HG03439 (cell line): ENCODE results near the gene ITGA4.

Source experiments
- ATAC-seq: cut with Tn5 transposase; IDR thresholded peaks from one replicate; pipeline ENCODE4 v1.9.1; 2021; ENCODE audit warnings: mild to moderate bottlenecking, moderate library complexity; ENCODE audit not compliant: unreplicated experiment

The ITGA4 gene

GRCh38 chr2:181457741-181458425 lies 697 bp downstream of the ITGA4 start:
- peak; percentile 27 for ATAC-seq

- no peak for ATAC-seq
These were observed 1.7 kb downstream of the ITGA4 start for GRCh38 chr2:181458871-181459270.

- no peak for ATAC-seq
These were observed 2.4 kb downstream of the ITGA4 start for GRCh38 chr2:181459621-181460021.

- ATAC-seq = peak; percentile 23
These were observed 4.1 kb downstream of the ITGA4 start for GRCh38 chr2:181461056-181461997.

GRCh38 chr2:181462033-181462432 lies 4.8 kb downstream of the ITGA4 start:
- no peak for ATAC-seq

- ATAC-seq = no peak
These were observed 6.4 kb downstream of the ITGA4 start for GRCh38 chr2:181463588-181463987.

GRCh38 chr2:181464966-181465365 lies 7.8 kb downstream of the ITGA4 start:
- no peak for ATAC-seq

- ATAC-seq = no peak
These were observed 8.6 kb downstream of the ITGA4 start for GRCh38 chr2:181465676-181466375.

GRCh38 chr2:181466661-181467576 lies 9.7 kb downstream of the ITGA4 start:
- no peak for ATAC-seq

- ATAC-seq = no peak
These were observed 11.0 kb downstream of the ITGA4 start for GRCh38 chr2:181467966-181468707.

- ATAC-seq = no peak
These were observed 11.6 kb downstream of the ITGA4 start for GRCh38 chr2:181468811-181469210.

- ATAC-seq = no peak
These were observed 14.0 kb downstream of the ITGA4 start for GRCh38 chr2:181471226-181471625.

GRCh38 chr2:181471783-181472182 lies 14.6 kb downstream of the ITGA4 start:
- no peak for ATAC-seq

GRCh38 chr2:181472990-181473389 lies 15.8 kb downstream of the ITGA4 start:
- ATAC-seq = no peak

GRCh38 chr2:181474222-181474881 lies 17.2 kb downstream of the ITGA4 start:
- ATAC-seq = no peak

- no peak for ATAC-seq
These were observed 26.0 kb downstream of the ITGA4 start for GRCh38 chr2:181483211-181483610.

GRCh38 chr2:181483876-181484275 lies 26.7 kb downstream of the ITGA4 start:
- ATAC-seq = no peak

GRCh38 chr2:181484851-181485637 lies 27.9 kb downstream of the ITGA4 start:
- no peak for ATAC-seq

- ATAC-seq = no peak
These were observed 28.4 kb downstream of the ITGA4 start for GRCh38 chr2:181485638-181485946.
